K562 (cell line): Measurements from ENCODE around the gene ZSWIM4. TPM values are rescaled to one million over a fixed set of nuclear protein-coding genes. Genes with fewer than 3 reads are reported as not detected.
A peak's percentile ranks its signal among the peaks of the same experiment; 100 is the strongest.

Source experiments
- ATF1 ChIP-seq, 2 experiments: fragments of 450-650 bp in 1 of 2; IDR thresholded peaks; 2 replicates each; pipeline ENCODE4 v1.6.1; 2016; ENCODE audit warnings: missing compliant biosample characterization in 1 of 2, missing genetic modification characterization in 1 of 2
- ATF3 ChIP-seq, 2 experiments: fragments of 450-650 bp in 1 of 2; sonication (generic) in 1 of 2; formaldehyde crosslinking in 1 of 2; IDR thresholded peaks in 1 of 2; conservative IDR thresholded peaks in 1 of 2; 2 replicates each; pipeline versions ENCODE4 v1.6.1 to v1.8.1; 2016 to 2023; ENCODE audit warnings: mild to moderate bottlenecking in 2 of 2, moderate library complexity in 2 of 2, inconsistent platforms in 1 of 2, missing genetic modification reagents in 1 of 2
- JUND ChIP-seq, 2 experiments: IDR thresholded peaks; 2 replicates in 1 of 2; 3 replicates in 1 of 2; pipeline ENCODE4 v1.6.1; 2011; ENCODE audit warnings: borderline replicate concordance in 2 of 2, low read depth in 2 of 2, low read length in 2 of 2, improper control_type of control experiment in 1 of 2, missing biosample characterization in 1 of 2, missing genetic modification characterization in 1 of 2, missing genetic modification reagents in 1 of 2
- KAT7 ChIP-seq: sonication (generic); formaldehyde crosslinking; IDR thresholded peaks from 2 replicates; pipeline ENCODE4 v1.8.0; 2022; ENCODE audit warnings: missing genetic modification reagents, mild to moderate bottlenecking, borderline replicate concordance
- KLF10 ChIP-seq: fragments of 250-450 bp; sonication (Bioruptor Pico); IDR thresholded peaks from 2 replicates; pipeline ENCODE4 v1.6.1; 2021; ENCODE audit warnings: matching md5 sums
- PRDM10 ChIP-seq: fragments of 450-650 bp; IDR thresholded peaks from 2 replicates; pipeline ENCODE4 v1.6.1; 2018; ENCODE audit not compliant: partially characterized antibody
- RB1 ChIP-seq: fragments of 450-650 bp; IDR thresholded peaks from 2 replicates; pipeline ENCODE4 v1.6.1; 2017; ENCODE audit warnings: low read depth, mild to moderate bottlenecking
- SAFB ChIP-seq: fragments of 200-400 bp; formaldehyde crosslinking; IDR thresholded peaks from 2 replicates; pipeline ENCODE4 v1.6.1; 2017; ENCODE audit warnings: low read depth, low read length, borderline replicate concordance
- SIX5 ChIP-seq, 2 experiments: IDR thresholded peaks; 2 replicates each; pipeline ENCODE4 v1.6.1; 2011; ENCODE audit warnings: low read length in 2 of 2, borderline replicate concordance in 1 of 2, low read depth in 1 of 2, mild to moderate bottlenecking in 1 of 2, moderate library complexity in 1 of 2; ENCODE audit not compliant: insufficient read depth in 1 of 2
- SMAD2 ChIP-seq: fragments of 150-350 bp; IDR thresholded peaks from 2 replicates; pipeline ENCODE4 v1.6.1; 2014; ENCODE audit warnings: low read depth, mild to moderate bottlenecking, low read length
- SREBF2 ChIP-seq: sonication (generic); formaldehyde crosslinking; IDR thresholded peaks from 2 replicates; pipeline ENCODE4 v1.4.0; 2020; ENCODE audit warnings: mild to moderate bottlenecking, missing genetic modification reagents
- TCF7 ChIP-seq: sonication (generic); IDR thresholded peaks from 2 replicates; pipeline ENCODE4 v1.6.1; 2016; ENCODE audit warnings: antibody characterized with exemption, borderline replicate concordance
- ZNF75A ChIP-seq: fragments of 450-650 bp; formaldehyde crosslinking; IDR thresholded peaks from 2 replicates; pipeline ENCODE4 v1.4.0; 2020; ENCODE audit warnings: mild to moderate bottlenecking
- polyA plus RNA-seq, 8 experiments: library from polyadenylated mRNA; depleted of rRNA in 4 of 8; stranded (reverse) in 5 of 8; unstranded in 3 of 8; fragments of >200 nt; fragmentation: Nextera tagmentation in 2 of 8; fragmentation: Illumina TruSeq in 1 of 8; extraction: Ambion mirVana in 2 of 8; extraction: Trizol in 1 of 8; gene quantifications; 2 replicates each; pipeline versions ENCODE4 v1.2.1 to v1.2.3, GENCODE V29; 2011 to 2014; ENCODE audit warnings: inconsistent platforms in 1 of 8, missing spikeins in 1 of 8
- total RNA-seq, 7 experiments: library from RNA; depleted of rRNA in 6 of 7; stranded (reverse); fragments of >200 nt in 6 of 7; fragmentation: Illumina TruSeq in 2 of 7; extraction: Trizol in 2 of 7; gene quantifications; 2 replicates each; pipeline versions ENCODE4 v1.2.1 to v1.2.3, GENCODE V29; 2011 to 2021; ENCODE audit warnings: low replicate concordance in 1 of 7
- TF ChIP-seq, protein P1 (sequence below): fragments of 250-450 bp; sonication (Bioruptor Pico); IDR thresholded peaks from 2 replicates; pipeline ENCODE4 v1.9.0; 2021; ENCODE audit warnings: mild to moderate bottlenecking, inconsistent platforms
- TF ChIP-seq, protein P2 (sequence below): sonication (generic); formaldehyde crosslinking; IDR thresholded peaks from 2 replicates; pipeline ENCODE4 v1.8.0; 2023; ENCODE audit warnings: mild to moderate bottlenecking, missing genetic modification reagents

Gene ZSWIM4
- total and polyA plus RNA-seq, 9 of the 15 experiments (the other 6 are each of a cell fraction or from before 2014, with no cell fraction given), result 0.25 to 3.7 (median 0.79) TPM; not detected in 2

DNA sequence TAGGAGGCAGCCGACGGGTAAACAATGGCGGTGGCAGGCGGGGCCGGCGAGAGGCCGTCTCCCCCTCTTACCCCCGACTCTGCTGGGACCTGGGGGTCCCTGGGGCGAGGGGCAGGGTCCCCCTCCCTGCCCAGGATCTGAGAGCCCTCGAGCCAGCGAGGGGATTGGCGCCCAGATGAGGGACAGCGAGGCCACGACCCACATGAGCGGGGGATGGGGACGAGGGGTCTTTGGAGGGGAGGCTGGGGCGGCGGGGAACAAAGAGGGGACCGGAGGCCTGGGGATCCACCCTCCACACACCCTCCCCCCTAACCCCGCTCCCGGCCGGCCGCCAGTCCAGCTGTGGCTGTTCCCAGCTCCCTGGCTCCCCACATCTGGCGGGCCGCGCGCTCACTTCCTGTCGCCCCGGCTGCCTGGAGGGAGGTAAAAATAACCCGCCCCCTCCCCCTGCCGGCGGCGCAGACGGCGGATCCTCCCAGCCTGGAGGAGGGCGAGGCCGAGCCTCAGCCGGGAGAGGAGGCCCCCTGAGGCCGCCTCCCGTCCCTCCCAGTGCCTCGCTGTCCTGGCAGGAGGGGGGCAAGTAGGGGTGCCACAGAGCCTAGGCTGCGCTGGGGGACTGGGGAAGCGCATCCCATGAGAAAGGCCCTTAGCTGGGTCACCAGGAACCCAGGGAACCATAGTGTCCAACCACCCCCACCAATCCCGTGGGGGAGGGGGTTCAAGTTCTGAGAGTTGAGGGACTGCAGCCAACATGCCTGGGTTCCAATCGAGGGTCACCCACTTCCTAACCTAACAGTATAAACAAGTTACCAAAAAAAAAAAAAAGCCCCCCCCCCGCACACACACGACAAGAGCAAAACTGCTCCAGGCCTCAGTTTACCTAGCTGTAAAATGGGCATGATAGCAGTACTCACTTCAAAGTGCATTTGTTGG is 52.4 kb downstream of the ZSWIM4 start (continued):
- TF ChIP-seq ATF1 (CRISPR knock-in tag; IDR thresholded peaks at IDR 0.05) (no peak), ATF1 (tag; IDR thresholded peaks at IDR 0.05) (peak; percentile 14), SAFB (no peak), ZNF75A (CRISPR knock-in tag) (no peak; the same call in 1 of the 2 replicates), ATF3 (IDR thresholded peaks at IDR 0.05) (no peak), ATF3 (CRISPR knock-in tag; conservative IDR thresholded peaks at IDR 0.05) (no peak), SIX5 (IDR thresholded peaks at IDR 0.05; ENCODE audit: borderline replicate concordance in 1 of 2, insufficient read depth in 1 of 2, low read depth in 1 of 2, low read length in 2 of 2) (no peak), KLF10 (CRISPR knock-in tag) (no peak), SREBF2 (CRISPR knock-in tag) (no peak), RB1 (peak; percentile 76), PRDM10 (no peak), JUND (IDR thresholded peaks at IDR 0.05; ENCODE audit: borderline replicate concordance, low read depth, low read length) (peak; percentile 48; the same call in 1 of the 2 replicates), JUND (tag; IDR thresholded peaks at IDR 0.05; ENCODE audit: borderline replicate concordance, low read depth, low read length) (no peak; the same call in 1 of the 3 replicates), KAT7 (CRISPR knock-in tag) (no peak), SMAD2 (no peak), TCF7 (no peak)
- TF ChIP-seq, protein P1, sequence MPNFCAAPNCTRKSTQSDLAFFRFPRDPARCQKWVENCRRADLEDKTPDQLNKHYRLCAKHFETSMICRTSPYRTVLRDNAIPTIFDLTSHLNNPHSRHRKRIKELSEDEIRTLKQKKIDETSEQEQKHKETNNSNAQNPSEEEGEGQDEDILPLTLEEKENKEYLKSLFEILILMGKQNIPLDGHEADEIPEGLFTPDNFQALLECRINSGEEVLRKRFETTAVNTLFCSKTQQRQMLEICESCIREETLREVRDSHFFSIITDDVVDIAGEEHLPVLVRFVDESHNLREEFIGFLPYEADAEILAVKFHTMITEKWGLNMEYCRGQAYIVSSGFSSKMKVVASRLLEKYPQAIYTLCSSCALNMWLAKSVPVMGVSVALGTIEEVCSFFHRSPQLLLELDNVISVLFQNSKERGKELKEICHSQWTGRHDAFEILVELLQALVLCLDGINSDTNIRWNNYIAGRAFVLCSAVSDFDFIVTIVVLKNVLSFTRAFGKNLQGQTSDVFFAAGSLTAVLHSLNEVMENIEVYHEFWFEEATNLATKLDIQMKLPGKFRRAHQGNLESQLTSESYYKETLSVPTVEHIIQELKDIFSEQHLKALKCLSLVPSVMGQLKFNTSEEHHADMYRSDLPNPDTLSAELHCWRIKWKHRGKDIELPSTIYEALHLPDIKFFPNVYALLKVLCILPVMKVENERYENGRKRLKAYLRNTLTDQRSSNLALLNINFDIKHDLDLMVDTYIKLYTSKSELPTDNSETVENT (CRISPR knock-in tag), result peak; percentile 75
- TF ChIP-seq, protein P2, sequence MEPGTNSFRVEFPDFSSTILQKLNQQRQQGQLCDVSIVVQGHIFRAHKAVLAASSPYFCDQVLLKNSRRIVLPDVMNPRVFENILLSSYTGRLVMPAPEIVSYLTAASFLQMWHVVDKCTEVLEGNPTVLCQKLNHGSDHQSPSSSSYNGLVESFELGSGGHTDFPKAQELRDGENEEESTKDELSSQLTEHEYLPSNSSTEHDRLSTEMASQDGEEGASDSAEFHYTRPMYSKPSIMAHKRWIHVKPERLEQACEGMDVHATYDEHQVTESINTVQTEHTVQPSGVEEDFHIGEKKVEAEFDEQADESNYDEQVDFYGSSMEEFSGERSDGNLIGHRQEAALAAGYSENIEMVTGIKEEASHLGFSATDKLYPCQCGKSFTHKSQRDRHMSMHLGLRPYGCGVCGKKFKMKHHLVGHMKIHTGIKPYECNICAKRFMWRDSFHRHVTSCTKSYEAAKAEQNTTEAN (CRISPR knock-in tag), result no peak
